ENCODE measurements around the gene ADM5. TPM values are rescaled to one million over a fixed set of nuclear protein-coding genes. Genes with fewer than 3 reads are reported as not detected.

The ADM5 gene
- total and polyA plus RNA-seq, 7 donors, result 0.49 to 3.1 (median 1.5) TPM; not detected in 2

DNA sequence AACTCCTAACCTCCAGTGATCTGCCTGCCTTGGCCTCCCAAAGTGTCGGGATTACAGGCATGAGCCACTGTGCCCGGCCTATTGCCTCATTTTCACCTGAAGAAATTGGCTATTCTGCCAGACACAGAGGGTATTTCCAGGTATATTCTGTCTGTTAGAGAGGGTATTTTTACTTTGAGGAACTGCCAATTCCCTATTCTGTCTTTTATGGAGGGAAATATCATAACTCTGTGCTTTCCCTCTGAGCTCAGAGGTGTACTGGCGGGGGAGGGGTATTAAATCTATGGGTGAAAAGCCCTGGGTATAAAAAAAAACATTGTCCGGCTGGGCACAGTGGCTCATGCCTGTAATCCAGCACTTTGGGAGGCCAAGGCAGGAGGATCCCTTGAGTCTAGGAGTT lies 48.9 kb downstream of the ADM5 start:
- Histone ChIP-seq H3K9me3 (no peaks in the 10 kb centered on the region), H3K4me3 (no peak overlapping the region), H3K27me3 (no peaks in the 10 kb centered on the region), H3K4me1 (no peaks in the 10 kb centered on the region), H3K36me3 (no peaks in the 10 kb centered on the region), H3K27ac (no peak overlapping the region)
- WGBS, 2 donors, result 56 to 81% methylated on average over 4 of the region's 4 CpGs
- no peak for DNase-seq
- TF ChIP-seq POLR2A (IDR thresholded peaks at IDR 0.05) (no peak), CTCF (IDR thresholded peaks at IDR 0.05) (no peak), EP300 (IDR thresholded peaks at IDR 0.05) (no peak), POLR2AphosphoS5 (IDR thresholded peaks at IDR 0.05) (no peak)
- intact Hi-C loops (cut with DNase I), result no loop called here

GRCh38 chr19:49739098-49739497 lies 49.7 kb downstream of the ADM5 start:
- intact Hi-C loops (cut with DNase I), result no loop called here
- Histone ChIP-seq H3K36me3 (no peaks in the 10 kb centered on the region), H3K9me3 (no peaks in the 10 kb centered on the region), H3K4me1 (no peaks in the 10 kb centered on the region), H3K4me3 (no peak overlapping the region), H3K27me3 (no peaks in the 10 kb centered on the region), H3K27ac (no peak overlapping the region)
- no peak for DNase-seq
- TF ChIP-seq POLR2AphosphoS5 (IDR thresholded peaks at IDR 0.05), result no peak
- no peak for TF ChIP-seq EP300 (IDR thresholded peaks at IDR 0.05)
- TF ChIP-seq POLR2A (IDR thresholded peaks at IDR 0.05), result no peak
- no peak for TF ChIP-seq CTCF (IDR thresholded peaks at IDR 0.05)
- 70 to 72% methylated on average over 1 of the region's 1 CpG for WGBS, 2 donors

- Histone ChIP-seq H3K9me3 (no peaks in the 10 kb centered on the region), H3K36me3 (no peaks in the 10 kb centered on the region), H3K4me3 (no peak overlapping the region), H3K27ac (no peak overlapping the region), H3K4me1 (no peaks in the 10 kb centered on the region), H3K27me3 (no peaks in the 10 kb centered on the region)
- TF ChIP-seq POLR2A (IDR thresholded peaks at IDR 0.05) (no peak), EP300 (IDR thresholded peaks at IDR 0.05) (no peak), POLR2AphosphoS5 (IDR thresholded peaks at IDR 0.05) (no peak), CTCF (IDR thresholded peaks at IDR 0.05) (no peak)
- 88 to 89% methylated on average over 10 of the region's 10 CpGs for WGBS, 2 donors
- intact Hi-C loops (cut with DNase I), result no loop called here
- no peak for DNase-seq
Measured at GRCh38 chr19:49739933-49740332, 50.5 kb downstream of the ADM5 start.

Small RNA genes within 50 kb of the gene (small RNA-seq; reads per million reads assigned to genes)
- 0.06 to 0.58 (median 0.11) reads per million in 3 donors for gene MIR5088

Other genes with a start within 250 kb of the ADM5 start
- 1 to 10 TPM in 1 of 4 donors, under 1 TPM in 2, not detected in 1; 0.28 to 1.4 (median 0.82) TPM for gene SLC17A7, start 248.1 kb upstream of the ADM5 start, total RNA-seq
- gene SLC17A7, start 248.1 kb upstream of the ADM5 start, polyA plus RNA-seq, result 1 to 10 TPM in 1 of 3 donors, under 1 TPM in 2; 0.23 to 1.8 (median 0.41) TPM
- gene PIH1D1, start 237.8 kb upstream of the ADM5 start, total RNA-seq, result 10 to 100 TPM; 62.9 to 99.6 (median 81.4) TPM
- 100 to 1,000 TPM in 1 of 3 donors, 10 to 100 TPM in 2; 63.6 to 105 (median 65.5) TPM for gene PIH1D1, start 237.8 kb upstream of the ADM5 start, polyA plus RNA-seq
- 10 to 100 TPM; 14.1 to 25.3 (median 18.1) TPM for gene ALDH16A1, start 236.4 kb upstream of the ADM5 start, total RNA-seq
- 10 to 100 TPM; 14.3 to 44.2 (median 18.0) TPM for gene ALDH16A1, start 236.4 kb upstream of the ADM5 start, polyA plus RNA-seq
- 10 to 100 TPM in 1 of 4 donors, 1 to 10 TPM in 3; 4.6 to 11.1 (median 6.1) TPM for gene FLT3LG, start 215.4 kb upstream of the ADM5 start, total RNA-seq
- 10 to 100 TPM in 2 of 3 donors, 1 to 10 TPM in 1; 2.1 to 18.6 (median 14.9) TPM for gene FLT3LG, start 215.4 kb upstream of the ADM5 start, polyA plus RNA-seq
- 1,000 to 10,000 TPM; 2,552 to 5,599 (median 4,191) TPM for gene RPL13A, start 202.0 kb upstream of the ADM5 start, total RNA-seq
- 1,000 to 10,000 TPM; 4,070 to 6,094 (median 4,207) TPM for gene RPL13A, start 202.0 kb upstream of the ADM5 start, polyA plus RNA-seq
- gene RPS11, start 193.2 kb upstream of the ADM5 start, total RNA-seq, result 1,000 to 10,000 TPM; 3,843 to 9,166 (median 6,008) TPM
- gene RPS11, start 193.2 kb upstream of the ADM5 start, polyA plus RNA-seq, result 1,000 to 10,000 TPM; 4,449 to 8,009 (median 5,043) TPM
- 100 to 1,000 TPM; 164 to 203 (median 178) TPM for gene FCGRT, start 176.9 kb upstream of the ADM5 start, total RNA-seq
- 100 to 1,000 TPM; 222 to 317 (median 243) TPM for gene FCGRT, start 176.9 kb upstream of the ADM5 start, polyA plus RNA-seq
- 10 to 100 TPM; 14.5 to 43.8 (median 20.6) TPM for gene RCN3, start 161.6 kb upstream of the ADM5 start, total RNA-seq
- 10 to 100 TPM; 13.6 to 28.2 (median 21.6) TPM for gene RCN3, start 161.6 kb upstream of the ADM5 start, polyA plus RNA-seq
- gene NOSIP, start 109.0 kb upstream of the ADM5 start, total RNA-seq, result 10 to 100 TPM; 47.6 to 67.8 (median 62.3) TPM
- 100 to 1,000 TPM in 2 of 3 donors, 10 to 100 TPM in 1; 96.1 to 123 (median 113) TPM for gene NOSIP, start 109.0 kb upstream of the ADM5 start, polyA plus RNA-seq
- gene PRRG2, start 108.3 kb upstream of the ADM5 start, total RNA-seq, result under 1 TPM in 1 of 4 donors, not detected in 3; 0.71 TPM
- 10 to 100 TPM in 2 of 3 donors, 1 to 10 TPM in 1; 7.2 to 18.9 (median 18.3) TPM for gene PRRG2, start 108.3 kb upstream of the ADM5 start, polyA plus RNA-seq
- 10 to 100 TPM in 1 of 4 donors, 1 to 10 TPM in 3; 5.4 to 16.1 (median 6.1) TPM for gene PRR12, start 98.4 kb upstream of the ADM5 start, total RNA-seq
- 10 to 100 TPM in 1 of 3 donors, 1 to 10 TPM in 2; 3.0 to 20.4 (median 4.2) TPM for gene PRR12, start 98.4 kb upstream of the ADM5 start, polyA plus RNA-seq
- 100 to 1,000 TPM; 105 to 127 (median 125) TPM for gene RRAS, start 49.5 kb upstream of the ADM5 start, total RNA-seq
- gene RRAS, start 49.5 kb upstream of the ADM5 start, polyA plus RNA-seq, result 100 to 1,000 TPM in 2 of 3 donors, 10 to 100 TPM in 1; 79.8 to 139 (median 130) TPM
- 10 to 100 TPM; 10.9 to 21.3 (median 12.5) TPM for gene SCAF1, start 47.4 kb upstream of the ADM5 start, total RNA-seq
- gene SCAF1, start 47.4 kb upstream of the ADM5 start, polyA plus RNA-seq, result 10 to 100 TPM in 2 of 3 donors, 1 to 10 TPM in 1; 9.0 to 30.8 (median 16.0) TPM
- 10 to 100 TPM; 28.2 to 59.1 (median 32.6) TPM for gene IRF3, start 23.7 kb upstream of the ADM5 start, total RNA-seq
- gene IRF3, start 23.7 kb upstream of the ADM5 start, polyA plus RNA-seq, result 100 to 1,000 TPM in 1 of 3 donors, 10 to 100 TPM in 2; 50.9 to 125 (median 64.9) TPM
- gene BCL2L12, start 23.7 kb upstream of the ADM5 start, total RNA-seq, result 1 to 10 TPM; 4.6 to 9.2 (median 6.5) TPM
- gene BCL2L12, start 23.7 kb upstream of the ADM5 start, polyA plus RNA-seq, result 10 to 100 TPM in 2 of 3 donors, 1 to 10 TPM in 1; 9.0 to 43.6 (median 10.2) TPM
- 100 to 1,000 TPM; 106 to 175 (median 160) TPM for gene PRMT1, start 12.3 kb upstream of the ADM5 start, total RNA-seq
- 100 to 1,000 TPM in 2 of 3 donors, 10 to 100 TPM in 1; 84.1 to 172 (median 101) TPM for gene PRMT1, start 12.3 kb upstream of the ADM5 start, polyA plus RNA-seq
- gene CPT1C, start 1.5 kb downstream of the ADM5 start, total RNA-seq, result 10 to 100 TPM in 1 of 4 donors, 1 to 10 TPM in 3; 3.6 to 28.5 (median 4.3) TPM
- gene CPT1C, start 1.5 kb downstream of the ADM5 start, polyA plus RNA-seq, result 1 to 10 TPM in 2 of 3 donors, under 1 TPM in 1; 0.69 to 4.2 (median 2.4) TPM
- under 1 TPM in 1 of 4 donors, not detected in 3; 0.83 TPM for gene TSKS, start 73.7 kb downstream of the ADM5 start, total RNA-seq
- gene TSKS, start 73.7 kb downstream of the ADM5 start, polyA plus RNA-seq, result 1 to 10 TPM in 1 of 3 donors, under 1 TPM in 1, not detected in 1; 0.36 to 1.2 TPM
- 10 to 100 TPM; 48.5 to 81.1 (median 52.0) TPM for gene AP2A1, start 77.4 kb downstream of the ADM5 start, total RNA-seq
- gene AP2A1, start 77.4 kb downstream of the ADM5 start, polyA plus RNA-seq, result 10 to 100 TPM; 33.0 to 77.4 (median 40.9) TPM
- gene FUZ, start 123.7 kb downstream of the ADM5 start, total RNA-seq, result 10 to 100 TPM; 21.0 to 32.9 (median 23.1) TPM
- gene FUZ, start 123.7 kb downstream of the ADM5 start, polyA plus RNA-seq, result 10 to 100 TPM in 2 of 3 donors, 1 to 10 TPM in 1; 7.4 to 17.4 (median 16.3) TPM
- 10 to 100 TPM; 17.8 to 45.4 (median 22.4) TPM for gene MED25, start 128.7 kb downstream of the ADM5 start, total RNA-seq
- 10 to 100 TPM; 18.0 to 43.5 (median 30.1) TPM for gene MED25, start 128.7 kb downstream of the ADM5 start, polyA plus RNA-seq
- gene PTOV1, start 161.6 kb downstream of the ADM5 start, total RNA-seq, result 100 to 1,000 TPM in 1 of 4 donors, 10 to 100 TPM in 3; 52.2 to 105 (median 68.1) TPM
- gene PTOV1, start 161.6 kb downstream of the ADM5 start, polyA plus RNA-seq, result 10 to 100 TPM; 54.8 to 79.7 (median 62.5) TPM
- 10 to 100 TPM; 28.2 to 44.0 (median 33.9) TPM for gene PNKP, start 178.0 kb downstream of the ADM5 start, total RNA-seq
- 10 to 100 TPM; 27.0 to 88.8 (median 34.0) TPM for gene PNKP, start 178.0 kb downstream of the ADM5 start, polyA plus RNA-seq
- 10 to 100 TPM; 13.6 to 16.1 (median 14.6) TPM for gene AKT1S1, start 187.8 kb downstream of the ADM5 start, total RNA-seq
- 10 to 100 TPM; 30.3 to 55.9 (median 33.6) TPM for gene AKT1S1, start 187.8 kb downstream of the ADM5 start, polyA plus RNA-seq
- gene TBC1D17, start 188.1 kb downstream of the ADM5 start, total RNA-seq, result 10 to 100 TPM; 25.0 to 41.0 (median 26.6) TPM
- gene TBC1D17, start 188.1 kb downstream of the ADM5 start, polyA plus RNA-seq, result 10 to 100 TPM; 13.4 to 29.5 (median 22.8) TPM
- gene IL4I1, start 207.3 kb downstream of the ADM5 start, total RNA-seq, result under 1 TPM; 0.28 to 0.66 (median 0.38) TPM
- 1 to 10 TPM; 1.8 to 6.8 (median 3.5) TPM for gene IL4I1, start 207.3 kb downstream of the ADM5 start, polyA plus RNA-seq
- 1 to 10 TPM; 5.3 to 7.1 (median 5.9) TPM for gene ATF5, start 239.6 kb downstream of the ADM5 start, total RNA-seq
- gene ATF5, start 239.6 kb downstream of the ADM5 start, polyA plus RNA-seq, result 10 to 100 TPM; 18.0 to 42.3 (median 33.1) TPM
- gene NUP62, start 239.9 kb downstream of the ADM5 start, total RNA-seq, result 10 to 100 TPM; 25.0 to 32.6 (median 26.0) TPM
- gene NUP62, start 239.9 kb downstream of the ADM5 start, polyA plus RNA-seq, result 10 to 100 TPM; 10.2 to 42.6 (median 18.0) TPM